ENCODE measurements around the gene UGT8.
"Not testable (repeated sequence)": the region's sequence is repeated elsewhere in the genome, so short reads cannot be mapped to it uniquely, and the experiment has no call there.

Gene UGT8, protein sequence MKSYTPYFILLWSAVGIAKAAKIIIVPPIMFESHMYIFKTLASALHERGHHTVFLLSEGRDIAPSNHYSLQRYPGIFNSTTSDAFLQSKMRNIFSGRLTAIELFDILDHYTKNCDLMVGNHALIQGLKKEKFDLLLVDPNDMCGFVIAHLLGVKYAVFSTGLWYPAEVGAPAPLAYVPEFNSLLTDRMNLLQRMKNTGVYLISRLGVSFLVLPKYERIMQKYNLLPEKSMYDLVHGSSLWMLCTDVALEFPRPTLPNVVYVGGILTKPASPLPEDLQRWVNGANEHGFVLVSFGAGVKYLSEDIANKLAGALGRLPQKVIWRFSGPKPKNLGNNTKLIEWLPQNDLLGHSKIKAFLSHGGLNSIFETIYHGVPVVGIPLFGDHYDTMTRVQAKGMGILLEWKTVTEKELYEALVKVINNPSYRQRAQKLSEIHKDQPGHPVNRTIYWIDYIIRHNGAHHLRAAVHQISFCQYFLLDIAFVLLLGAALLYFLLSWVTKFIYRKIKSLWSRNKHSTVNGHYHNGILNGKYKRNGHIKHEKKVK

DNA sequence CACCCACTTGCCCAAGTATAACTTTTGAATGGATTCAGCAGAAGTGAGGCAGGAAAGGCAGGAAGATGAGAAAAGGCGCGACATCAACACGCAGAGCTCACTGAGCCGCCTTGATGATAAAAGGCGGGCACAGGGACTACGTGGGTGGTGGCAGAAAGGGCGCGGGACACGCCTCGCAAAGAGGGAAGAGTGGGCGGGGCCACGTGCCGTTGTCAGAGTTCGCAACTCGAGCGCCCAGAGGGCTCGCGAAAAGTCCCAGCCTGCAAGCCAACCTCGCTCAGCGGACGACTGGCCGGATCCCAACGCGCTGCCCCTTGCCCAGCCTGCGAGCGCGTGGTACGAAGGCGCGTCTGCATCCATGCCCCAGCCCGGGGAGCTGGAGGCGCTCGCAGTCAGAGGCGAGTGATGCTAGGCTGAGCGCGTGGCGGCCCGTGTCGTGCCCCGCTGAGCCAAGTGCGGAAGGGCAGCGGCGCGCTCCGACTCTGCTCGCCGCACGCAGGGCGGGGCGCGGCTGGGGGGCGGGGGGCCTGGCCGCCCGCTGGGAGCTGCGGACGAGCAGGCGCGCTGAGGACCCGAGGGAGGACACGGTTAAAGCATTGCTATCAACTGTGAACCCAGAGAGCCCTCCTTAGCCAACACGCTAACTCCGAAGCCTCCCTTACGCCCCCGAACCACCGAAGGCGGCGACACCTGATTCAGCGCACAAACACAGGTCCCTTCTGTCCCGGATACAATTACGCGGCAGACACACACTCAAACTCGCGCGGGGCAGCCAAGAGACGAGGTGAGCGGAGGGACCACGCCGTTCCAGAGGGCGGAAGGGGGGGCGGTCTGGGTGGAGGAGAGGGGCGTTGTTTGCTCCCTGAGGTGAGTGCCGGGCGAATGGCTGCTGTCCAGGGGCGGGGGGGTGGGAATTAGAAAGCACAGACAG is at the start of gene UGT8:
Gene UGT8 (plus strand): TSS at position 617 of the 931 bp plus-strand sequence. CDS start 24,074 bp downstream, outside the sequence.
- peak; percentile 67 for DNase-seq

DNA sequence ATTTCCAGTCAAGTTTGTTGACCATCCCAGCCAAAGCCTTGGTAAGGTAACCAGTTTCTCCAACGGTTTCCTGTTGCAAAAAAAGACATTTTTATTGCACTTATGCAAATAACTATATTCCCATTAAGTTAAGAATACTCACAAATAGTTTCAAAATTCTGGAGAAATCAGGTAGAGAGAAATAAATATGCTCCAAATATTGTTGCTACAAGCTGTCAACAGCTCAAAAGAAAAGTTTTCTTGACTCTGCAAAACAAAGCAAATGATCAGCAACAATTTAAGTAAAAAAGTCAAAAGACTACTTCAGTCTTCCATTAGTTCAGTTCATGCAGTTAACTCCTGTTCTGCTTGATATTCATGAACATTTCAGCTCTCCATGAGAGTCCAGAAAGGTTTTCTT is 49.0 kb upstream of the UGT8 start:
- no peak for DNase-seq

DNA sequence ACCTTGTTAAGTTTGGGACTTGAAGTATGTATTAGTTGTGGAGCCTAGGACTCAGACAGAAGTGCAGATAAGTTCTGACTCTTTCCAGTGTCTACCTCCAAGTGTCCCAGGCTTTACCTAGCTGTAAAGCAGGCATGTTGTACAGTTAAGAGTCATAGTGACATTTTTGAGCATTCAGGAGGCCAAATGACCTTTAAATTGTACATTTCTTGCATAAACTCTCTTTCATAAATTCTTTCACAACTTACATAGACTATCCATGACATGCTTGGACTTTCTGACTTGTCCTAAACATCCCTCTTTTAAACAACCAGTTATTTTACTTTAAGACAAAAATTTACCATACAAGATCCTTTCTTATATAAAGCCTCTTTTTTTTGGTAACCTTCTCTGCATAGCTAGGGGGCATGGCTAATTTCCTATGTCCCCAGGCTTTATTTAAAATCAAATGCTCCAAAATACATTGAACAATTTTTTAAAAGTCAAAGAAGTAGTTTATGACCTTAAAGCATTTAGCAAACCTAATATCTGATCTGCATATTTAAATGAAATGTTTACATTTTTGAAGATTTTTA is 40.1 kb upstream of the UGT8 start:
- DNase-seq: no peak

DNA sequence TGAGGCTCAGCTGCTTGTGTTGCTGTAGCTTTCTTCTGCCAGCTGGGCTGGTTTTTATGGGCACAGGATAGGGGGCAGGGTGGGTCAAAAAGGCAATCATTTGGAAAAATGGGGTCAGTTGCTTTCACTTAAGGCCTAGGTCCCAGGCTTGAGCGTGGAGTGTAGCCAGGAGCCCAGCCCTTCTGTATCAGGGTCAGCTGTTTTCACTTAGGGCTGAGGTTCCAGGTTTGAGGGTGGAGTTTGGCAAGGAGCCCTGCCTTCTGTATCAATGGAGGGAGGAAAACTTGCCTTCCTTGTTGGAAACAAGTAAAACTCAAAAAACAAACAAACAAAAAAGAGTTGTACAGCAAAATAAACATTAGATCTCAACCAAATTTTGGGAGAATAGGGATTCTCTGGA is 37.0 kb upstream of the UGT8 start:
- DNase-seq: no peak

DNA sequence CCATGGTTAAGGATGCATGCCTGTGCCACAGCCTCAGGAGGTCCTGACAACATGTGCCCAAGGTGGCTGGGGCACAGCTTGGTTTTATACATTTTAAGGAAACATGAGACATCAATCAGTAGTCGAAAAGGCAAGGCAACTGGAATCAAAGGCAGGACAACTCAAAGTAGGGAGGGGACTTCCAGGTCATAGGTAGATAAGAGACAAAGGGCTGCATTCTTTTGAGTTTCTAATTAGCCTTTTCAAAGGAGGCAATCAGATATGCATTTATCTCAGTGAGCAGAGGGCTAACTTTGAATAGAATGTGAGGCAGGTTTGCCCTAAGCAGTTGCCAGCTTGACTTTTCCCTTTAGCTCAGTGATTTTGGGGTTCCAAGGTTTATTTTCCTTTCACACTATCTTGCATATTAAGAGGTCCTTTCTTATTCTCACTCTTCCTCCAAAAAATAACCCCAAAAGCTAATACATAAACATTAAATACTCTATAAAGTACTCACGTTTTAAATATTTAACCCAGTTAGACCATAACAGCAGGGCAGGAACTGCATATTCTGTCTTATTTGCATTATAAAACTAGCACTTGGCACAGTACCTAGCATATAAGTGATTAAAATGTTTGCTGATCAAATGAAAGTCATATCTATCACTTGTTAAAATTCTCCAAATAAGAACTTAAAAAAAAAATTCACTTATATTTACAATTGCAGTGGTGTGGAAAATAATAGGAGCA is 36.3 kb upstream of the UGT8 start:
- DNase-seq: no peak

DNA sequence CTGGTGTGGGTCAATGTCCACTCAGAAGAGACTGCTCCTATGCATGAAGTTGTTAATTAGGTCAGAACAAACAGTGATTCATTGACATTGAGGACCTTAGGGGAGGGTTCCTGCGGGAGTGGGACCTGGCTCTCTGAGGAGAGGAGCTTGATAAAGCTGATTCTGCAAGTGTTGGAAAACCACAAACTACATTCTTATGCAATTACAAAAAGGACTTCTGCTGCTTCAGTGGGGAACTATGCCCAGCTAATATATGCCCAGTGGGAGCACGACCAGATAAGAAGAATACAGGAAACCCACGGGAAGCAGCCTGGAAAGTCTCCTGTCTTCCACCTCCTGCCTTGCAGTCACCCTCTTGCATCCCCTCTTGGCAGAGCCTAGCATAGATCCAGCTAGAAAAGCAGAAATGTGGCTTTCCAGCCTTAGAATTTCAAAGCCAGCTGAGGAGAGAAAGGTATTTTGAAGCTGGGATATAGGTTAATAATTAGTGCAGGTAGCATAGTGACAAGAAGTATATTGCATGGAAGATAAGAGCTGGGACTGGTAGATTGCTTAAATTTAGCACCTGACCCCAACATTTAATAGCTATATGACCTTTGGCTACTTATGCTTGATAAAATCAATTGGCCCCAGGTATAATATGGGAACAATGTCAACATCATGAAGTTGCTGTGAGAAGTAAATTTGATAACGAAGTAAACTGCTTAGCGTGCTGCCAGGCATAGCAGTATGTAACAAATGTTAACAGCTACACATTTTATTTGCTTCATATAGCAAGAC is 34.9 kb upstream of the UGT8 start:
- DNase-seq: no peak

DNA sequence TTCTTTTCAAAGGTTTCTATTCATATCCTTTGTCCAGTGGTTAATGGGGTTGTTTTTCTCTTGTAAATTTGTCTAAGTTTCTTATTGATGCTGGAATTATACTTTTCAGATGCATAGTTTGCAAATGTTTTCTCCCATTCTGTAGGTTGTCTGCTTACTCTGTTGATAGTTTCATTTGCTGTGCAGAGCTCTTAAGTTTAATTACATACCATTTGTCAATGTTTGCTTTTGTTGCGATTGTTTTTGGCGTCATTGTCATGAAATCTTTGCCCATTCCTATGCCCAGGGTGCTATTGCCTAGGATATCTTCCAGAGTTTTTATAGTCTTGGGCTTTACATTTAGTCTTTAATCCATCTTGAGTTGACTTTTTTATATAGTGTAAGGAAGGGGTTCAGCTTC is 21.2 kb upstream of the UGT8 start:
- DNase-seq: no peak

DNA sequence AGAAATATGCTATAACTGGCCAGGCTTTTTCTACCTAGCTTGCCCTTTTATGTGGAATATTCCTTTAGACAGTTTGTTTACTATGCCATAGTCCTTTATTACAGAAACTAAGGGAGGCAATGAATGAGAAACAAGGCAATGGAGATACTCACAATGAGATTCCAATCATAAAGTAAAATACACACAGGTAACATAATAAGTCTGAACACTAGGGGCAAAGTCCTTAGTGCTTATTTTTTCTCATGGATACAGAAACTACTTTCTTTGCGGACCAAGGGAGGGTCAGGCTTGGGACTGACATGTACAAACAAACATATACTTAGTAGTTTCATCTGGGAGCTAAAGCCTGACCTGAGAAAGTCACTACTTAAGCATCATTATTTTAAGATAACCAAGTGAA is 16.0 kb upstream of the UGT8 start:
- DNase-seq: no peak

DNA sequence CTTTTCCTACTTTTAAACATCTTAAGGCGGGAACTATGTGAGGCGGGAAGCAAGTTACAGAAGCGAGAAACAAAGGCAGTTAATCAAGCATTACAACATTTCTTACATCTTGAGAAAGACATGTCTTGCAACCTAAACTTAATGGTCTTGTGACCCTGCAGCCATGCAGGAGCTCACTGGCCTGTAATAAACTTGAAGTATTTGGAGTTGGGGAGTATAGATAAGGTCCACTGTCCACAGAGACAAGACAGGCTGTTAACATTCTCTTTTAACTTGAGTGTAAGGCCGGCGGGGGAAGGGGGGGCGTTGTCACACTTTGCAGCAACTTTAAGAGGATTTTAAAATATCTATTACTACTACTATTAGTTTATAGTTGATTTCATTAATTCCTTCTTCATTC is 10.3 kb upstream of the UGT8 start:
- DNase-seq: no peak

DNA sequence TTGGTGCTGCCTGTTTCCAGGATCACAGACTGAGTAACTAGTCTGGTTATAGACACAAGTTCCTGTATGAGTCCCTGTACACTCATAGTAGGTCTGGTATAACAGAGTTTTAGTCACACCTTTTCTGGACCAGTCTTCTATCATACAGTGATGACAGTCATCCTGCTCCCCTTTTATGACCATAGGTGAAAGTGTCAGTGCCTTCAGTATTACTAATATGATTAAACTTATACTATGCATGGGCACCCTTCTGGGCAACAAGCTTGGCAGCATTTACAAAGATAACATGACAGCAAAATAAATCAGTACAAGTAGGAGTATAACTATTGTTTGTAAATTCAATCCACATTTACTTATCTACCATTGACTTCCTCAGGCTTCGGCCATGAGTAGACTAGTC is 8.2 kb upstream of the UGT8 start:
- not testable (repeated sequence) for DNase-seq

DNA sequence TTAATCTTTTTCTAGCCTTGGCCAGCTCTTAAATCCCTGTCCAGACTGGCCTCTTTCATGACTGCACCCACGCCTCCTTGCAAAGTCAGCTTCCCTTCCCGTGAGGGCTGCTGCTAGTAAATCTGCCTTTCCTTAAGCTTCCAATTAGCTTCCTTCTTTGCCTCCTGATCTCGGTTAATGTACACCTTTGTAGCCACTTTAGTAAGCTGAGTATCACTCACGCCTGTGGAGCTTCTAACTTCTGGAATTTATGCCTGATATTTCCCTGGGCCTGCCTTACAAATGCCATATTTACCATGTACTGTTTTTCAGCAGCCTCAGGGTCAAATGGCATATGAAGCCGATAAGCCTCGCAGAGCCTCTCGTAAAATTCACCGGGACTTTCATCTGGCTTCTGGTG is 5.1 kb upstream of the UGT8 start:
- no peak for DNase-seq

DNA sequence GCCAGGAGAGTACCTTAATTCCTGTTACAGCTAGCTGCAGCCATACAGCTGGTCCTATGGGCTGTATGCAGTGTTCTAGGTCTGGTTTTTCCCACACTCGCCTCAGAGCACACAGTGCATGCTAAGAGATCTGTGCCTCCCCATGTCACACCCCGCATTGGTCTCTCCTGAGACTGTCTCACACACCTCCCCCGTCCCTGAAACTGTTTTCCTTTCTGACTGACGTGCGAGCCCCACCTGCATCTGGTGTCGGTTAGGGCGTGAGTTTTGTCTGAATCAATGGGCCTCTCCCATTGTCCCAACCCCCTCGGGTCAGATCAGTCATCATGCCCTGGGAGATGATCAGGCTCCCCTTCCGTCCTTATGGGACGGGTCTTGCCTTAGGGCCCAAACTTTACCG is 3.4 kb upstream of the UGT8 start:
- no peak for DNase-seq

DNA sequence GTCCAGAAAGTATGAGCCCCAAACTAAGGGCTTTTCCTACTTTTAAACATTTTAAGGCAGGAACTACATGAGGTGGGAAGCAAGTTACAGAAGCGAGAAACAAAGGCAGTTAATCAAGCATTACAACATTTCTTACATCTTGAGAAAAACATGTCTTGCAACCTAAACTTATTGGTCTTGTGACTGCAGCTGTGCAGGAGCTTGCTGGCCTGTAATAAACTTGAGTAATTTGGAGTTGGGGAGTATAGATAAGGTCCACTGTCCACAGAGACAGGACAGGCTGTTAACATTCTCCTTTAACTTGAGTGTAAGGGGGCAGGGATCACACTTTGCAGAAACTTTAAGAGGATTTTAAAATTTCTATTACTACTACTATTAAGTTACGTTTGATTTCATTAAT is 2.7 kb upstream of the UGT8 start:
- no peak for DNase-seq

DNA sequence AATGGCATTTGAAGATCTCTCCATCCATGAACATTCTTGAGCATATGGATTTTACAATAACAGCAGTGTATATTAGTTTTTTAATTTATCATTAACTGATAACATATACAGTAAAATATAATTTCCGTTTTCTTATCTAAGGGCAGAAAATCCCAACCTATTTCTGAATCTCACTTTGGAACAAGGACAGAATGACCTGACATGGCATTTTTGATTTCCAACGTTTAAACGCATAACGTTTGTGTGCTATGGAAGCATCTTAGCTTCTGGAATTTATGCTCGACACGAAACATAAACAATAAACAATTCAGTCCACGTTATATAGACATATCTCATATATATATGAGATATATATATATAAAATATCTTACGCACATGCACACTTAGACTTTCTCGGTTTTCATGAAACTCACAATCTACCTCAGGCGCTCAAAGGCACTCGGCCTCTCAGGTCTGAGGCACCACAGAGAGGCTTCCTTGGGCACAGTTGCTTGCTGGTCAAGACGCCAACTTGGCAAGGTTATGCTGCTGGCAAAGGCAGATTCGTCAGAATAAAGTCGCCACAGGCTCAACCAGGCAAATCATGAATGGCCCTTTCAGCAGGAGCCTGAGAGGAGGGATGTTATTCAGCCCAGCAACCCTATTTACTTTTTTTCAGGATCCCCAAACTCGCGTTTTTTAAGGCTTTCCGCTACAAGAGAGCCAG is 1.0 kb upstream of the UGT8 start:
- DNase-seq: no peak

DNA sequence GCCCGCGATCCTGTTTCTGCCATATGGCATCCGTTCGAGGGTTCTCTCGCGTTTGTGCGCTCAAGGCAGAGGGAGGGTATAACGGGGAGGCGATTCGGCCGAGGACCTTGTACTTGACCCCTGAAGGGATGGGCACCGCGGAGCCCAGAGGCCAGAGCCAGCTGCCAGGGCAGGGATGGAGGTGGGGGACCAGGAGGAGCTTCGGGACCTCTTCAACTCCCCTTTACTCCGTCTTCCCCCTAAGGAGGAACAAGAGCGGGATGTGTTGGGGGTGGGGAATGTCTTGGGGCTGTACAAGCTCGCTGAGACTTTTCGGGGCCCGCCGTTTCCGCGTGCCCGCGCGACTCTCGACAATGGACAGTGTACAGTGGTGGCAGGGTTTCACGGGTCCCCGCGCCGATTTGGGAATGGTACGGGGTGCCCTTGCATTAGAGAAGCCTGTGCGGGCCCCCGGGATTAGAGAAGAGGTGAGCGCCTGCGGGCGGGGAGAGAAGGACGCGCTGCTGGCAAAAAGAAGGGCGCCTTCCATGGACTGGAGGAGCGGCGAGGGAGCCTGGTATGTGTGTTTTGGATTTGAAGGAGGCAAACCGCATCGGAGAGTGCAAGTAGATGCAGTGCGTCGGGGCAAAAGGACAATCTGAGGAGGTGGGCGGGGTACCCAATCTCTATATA is 760 bp downstream of the UGT8 start:
- DNase-seq: no peak

DNA sequence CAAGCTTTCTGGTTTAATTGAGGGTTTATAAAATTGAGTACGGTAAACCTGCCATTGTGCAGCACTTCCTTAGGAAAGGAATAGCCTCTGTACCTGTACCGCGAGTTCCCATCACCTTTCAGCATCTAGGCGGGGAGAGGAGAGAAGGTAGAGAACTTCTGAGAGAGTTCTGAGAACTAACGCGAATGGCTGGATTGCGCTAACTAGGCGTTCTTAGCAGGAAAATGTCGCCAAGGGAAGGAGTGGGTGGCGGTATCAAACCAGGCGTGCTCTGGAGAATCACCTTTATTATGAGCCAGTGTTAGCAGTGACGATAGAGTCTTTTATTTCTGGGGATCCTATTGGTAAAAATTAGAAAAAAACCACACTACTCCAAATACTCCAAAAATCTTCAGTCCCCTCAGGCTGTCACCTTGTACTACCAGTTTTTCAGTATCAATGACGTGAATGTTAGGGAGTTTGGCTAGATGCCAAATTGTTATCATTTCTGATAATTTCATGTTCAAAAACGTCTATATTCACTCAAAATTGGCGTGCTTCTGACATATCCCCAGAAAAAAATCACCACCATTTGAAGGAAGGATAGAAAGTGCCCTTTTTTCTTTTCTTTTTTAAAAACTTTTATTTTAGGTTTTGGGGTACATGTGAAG is 1.4 kb downstream of the UGT8 start:
- no peak for DNase-seq

DNA sequence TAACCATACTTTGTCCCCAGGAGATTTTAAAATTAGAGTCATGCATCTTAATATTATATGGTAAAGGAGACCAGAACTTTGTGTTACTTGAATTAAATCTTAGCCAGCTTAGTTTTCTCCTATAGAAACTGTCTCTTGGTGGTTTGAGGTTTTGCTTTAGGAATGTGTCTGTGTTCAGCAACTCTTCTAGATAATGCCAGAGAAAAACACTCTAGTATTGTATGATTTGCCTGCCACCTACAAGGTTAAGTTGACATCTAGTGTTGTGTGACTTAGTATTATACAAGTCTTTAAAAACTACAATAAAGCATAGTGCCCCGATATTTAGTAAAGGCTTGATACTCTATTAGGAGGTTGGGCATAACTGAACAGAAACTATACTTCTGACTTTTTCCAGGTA is 2.1 kb downstream of the UGT8 start:
- no peak for DNase-seq

DNA sequence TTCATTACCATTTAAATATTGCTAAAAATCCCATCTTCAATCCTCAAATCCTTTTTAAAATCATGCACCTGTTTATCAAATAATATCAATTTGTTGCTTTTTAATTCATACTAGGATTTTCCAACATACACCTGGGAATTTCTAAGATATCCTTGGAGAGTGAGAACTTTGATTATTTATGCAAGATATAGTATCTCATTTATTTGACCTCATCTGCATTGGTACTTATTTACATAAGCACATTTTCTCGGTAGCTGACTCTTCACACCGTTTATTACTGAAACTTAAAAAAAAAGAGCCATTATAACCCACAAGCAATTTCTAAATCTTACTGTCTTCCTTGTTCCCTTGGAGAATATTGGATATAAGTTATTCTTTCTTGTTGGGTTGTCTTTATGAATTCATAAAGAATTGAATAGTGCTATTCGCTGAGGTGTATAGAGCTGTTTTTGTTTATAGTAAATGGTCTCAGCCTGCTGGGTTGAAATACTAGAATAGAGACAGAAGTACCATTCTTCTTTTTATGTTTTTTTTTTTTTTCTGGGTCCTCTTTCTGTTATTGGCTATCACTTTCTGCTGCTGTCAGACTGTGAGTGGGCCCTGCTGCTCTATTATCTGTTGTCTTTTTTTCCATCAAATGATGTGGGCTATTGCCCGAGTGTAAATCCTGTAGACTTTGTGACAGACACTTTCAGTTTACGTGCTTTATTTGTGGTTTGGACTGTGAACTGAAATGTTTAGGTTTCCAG is 2.9 kb downstream of the UGT8 start:
- DNase-seq: no peak

DNA sequence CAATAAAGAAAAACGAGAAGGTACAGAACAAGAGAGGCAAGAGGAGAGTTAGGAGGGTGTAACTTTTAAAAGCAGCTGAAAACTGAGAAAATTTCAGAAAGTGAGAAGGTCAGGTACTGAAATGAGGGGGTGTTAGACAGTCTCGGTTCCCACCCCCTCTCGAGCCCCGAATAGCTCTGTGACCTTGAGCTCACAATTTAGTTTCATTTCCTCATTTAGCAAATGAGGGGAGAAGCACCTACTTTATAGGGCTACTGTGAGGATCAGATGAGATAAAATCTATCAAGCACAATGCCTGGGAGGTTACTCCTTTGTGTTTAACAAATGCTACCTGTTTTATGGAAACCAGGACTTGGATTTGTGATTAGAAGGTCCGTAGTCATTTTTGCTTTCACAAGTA is 4.9 kb downstream of the UGT8 start:
- no peak for DNase-seq
